ENCODE measurements around the gene TUBGCP4.

The TUBGCP4 gene

GRCh38 chr15:43406808-43407207 lies 35.9 kb downstream of the TUBGCP4 start:
- H3K27ac ChIP-seq, result no peak overlapping the region
- H3K36me3 ChIP-seq, result peaks cover 85% of the 10 kb centered on the region
- H3K27me3 ChIP-seq (ENCODE audit: insufficient read depth, low read depth, severe bottlenecking), result no peaks in the 10 kb centered on the region
- no peak overlapping the region for H3K4me3 ChIP-seq (ENCODE audit: low read depth, low read length)
- no peak for DNase-seq
- H3K9me3 ChIP-seq (ENCODE audit: severe bottlenecking), result no peaks in the 10 kb centered on the region
- no peak for TF ChIP-seq CTCF (IDR thresholded peaks at IDR 0.05; ENCODE audit: low read depth, low read length)

- Histone ChIP-seq H3K27me3 (ENCODE audit: insufficient read depth, low read depth, severe bottlenecking) (no peaks in the 10 kb centered on the region), H3K36me3 (peaks cover 86% of the 10 kb centered on the region), H3K4me3 (ENCODE audit: low read depth, low read length) (no peak overlapping the region), H3K9me3 (ENCODE audit: severe bottlenecking) (no peaks in the 10 kb centered on the region), H3K27ac (no peak overlapping the region)
- DNase-seq, result no peak
- no peak for TF ChIP-seq CTCF (IDR thresholded peaks at IDR 0.05; ENCODE audit: low read depth, low read length)
Observed at GRCh38 chr15:43408789-43409188, 37.9 kb downstream of the TUBGCP4 start.

- Histone ChIP-seq H3K9me3 (ENCODE audit: severe bottlenecking) (no peaks in the 10 kb centered on the region), H3K4me3 (ENCODE audit: low read depth, low read length) (no peak overlapping the region), H3K27me3 (ENCODE audit: insufficient read depth, low read depth, severe bottlenecking) (no peaks in the 10 kb centered on the region), H3K36me3 (peaks cover 84% of the 10 kb centered on the region), H3K27ac (no peak overlapping the region)
- DNase-seq, result no peak
- no peak for TF ChIP-seq CTCF (IDR thresholded peaks at IDR 0.05; ENCODE audit: low read depth, low read length)
Observed at GRCh38 chr15:43410572-43411214, 39.8 kb downstream of the TUBGCP4 start.

GRCh38 chr15:43412096-43412495 lies 41.2 kb downstream of the TUBGCP4 start:
- no peaks in the 10 kb centered on the region for H3K27me3 ChIP-seq (ENCODE audit: insufficient read depth, low read depth, severe bottlenecking)
- H3K36me3 ChIP-seq, result peaks cover 85% of the 10 kb centered on the region
- no peak overlapping the region for H3K4me3 ChIP-seq (ENCODE audit: low read depth, low read length)
- no peak overlapping the region for H3K27ac ChIP-seq
- DNase-seq, result no peak
- no peak for TF ChIP-seq CTCF (IDR thresholded peaks at IDR 0.05; ENCODE audit: low read depth, low read length)
- H3K9me3 ChIP-seq (ENCODE audit: severe bottlenecking), result no peaks in the 10 kb centered on the region

- TF ChIP-seq CTCF (IDR thresholded peaks at IDR 0.05; ENCODE audit: low read depth, low read length), result no peak
- Histone ChIP-seq H3K27ac (no peak overlapping the region), H3K27me3 (ENCODE audit: insufficient read depth, low read depth, severe bottlenecking) (no peaks in the 10 kb centered on the region), H3K4me3 (ENCODE audit: low read depth, low read length) (no peak overlapping the region), H3K9me3 (ENCODE audit: severe bottlenecking) (no peaks in the 10 kb centered on the region), H3K36me3 (peaks cover 79% of the 10 kb centered on the region)
- no peak for DNase-seq
Observed at GRCh38 chr15:43414196-43414595, 43.3 kb downstream of the TUBGCP4 start.

- no peak for TF ChIP-seq CTCF (IDR thresholded peaks at IDR 0.05; ENCODE audit: low read depth, low read length)
- Histone ChIP-seq H3K27me3 (ENCODE audit: insufficient read depth, low read depth, severe bottlenecking) (no peaks in the 10 kb centered on the region), H3K27ac (no peak overlapping the region), H3K9me3 (ENCODE audit: severe bottlenecking) (no peaks in the 10 kb centered on the region), H3K4me3 (ENCODE audit: low read depth, low read length) (no peak overlapping the region), H3K36me3 (peaks cover 82% of the 10 kb centered on the region)
- DNase-seq, result no peak
Observed at GRCh38 chr15:43420435-43420834, 49.5 kb downstream of the TUBGCP4 start.

Data from WERI-Rb-1 (cell line).